GM12878 (cell line): ENCODE data around the gene MOV10L1.

Experiments
- CREM ChIP-seq: IDR thresholded peaks from 2 replicates; pipeline ENCODE4 v1.6.1; 2014; ENCODE audit warnings: antibody characterized with exemption, low read depth
- EZH2 ChIP-seq: IDR thresholded peaks from 2 replicates; pipeline ENCODE4 v1.6.1; 2012; ENCODE audit warnings: low read depth, mild to moderate bottlenecking, control low read depth, inconsistent platforms, low read length, borderline replicate concordance; ENCODE audit not compliant: control insufficient read depth
- HCFC1 ChIP-seq: fragments of 150-350 bp; IDR thresholded peaks from 2 replicates; pipeline ENCODE4 v1.6.1; 2014; ENCODE audit warnings: low read length
- JUNB ChIP-seq: IDR thresholded peaks from 2 replicates; pipeline ENCODE4 v1.6.1; 2016; ENCODE audit warnings: antibody characterized with exemption, mild to moderate bottlenecking
- POLR2A ChIP-seq: IDR thresholded peaks from 2 replicates; pipeline ENCODE4 v1.6.1; 2011; ENCODE audit warnings: low read depth, mild to moderate bottlenecking, low read length
- RFX5 ChIP-seq: IDR thresholded peaks from 2 replicates; pipeline ENCODE4 v1.6.1; 2011; ENCODE audit warnings: low read depth, low read length, improper control_type of control experiment
- TCF7 ChIP-seq: IDR thresholded peaks from 2 replicates; pipeline ENCODE4 v1.6.1; 2014; ENCODE audit warnings: antibody characterized with exemption, borderline replicate concordance
- ZNF217 ChIP-seq: fragments of 450-650 bp; IDR thresholded peaks from 2 replicates; pipeline ENCODE4 v1.6.1; 2017; ENCODE audit warnings: antibody characterized with exemption, mild to moderate bottlenecking
- TF ChIP-seq, protein P1 (sequence below), 3 experiments: IDR thresholded peaks in 2 of 3; conservative IDR thresholded peaks in 1 of 3; 2 replicates each; pipeline ENCODE4 v1.5.1; 2011; ENCODE audit warnings: low read depth in 3 of 3, low read length in 3 of 3, mild to moderate bottlenecking in 3 of 3, control low read depth in 2 of 3, moderate library complexity in 2 of 3, inconsistent platforms in 1 of 3, mixed read lengths in 1 of 3; ENCODE audit not compliant: control insufficient read depth in 2 of 3, insufficient read depth in 1 of 3; ENCODE audit errors: extremely low read depth in 1 of 3
- TF ChIP-seq, protein P2 (sequence below): IDR thresholded peaks from 2 replicates; pipeline ENCODE4 v1.6.1; 2011; ENCODE audit warnings: low read depth, mild to moderate bottlenecking, low read length, moderate library complexity, borderline replicate concordance; ENCODE audit errors: extremely low read depth

DNA sequence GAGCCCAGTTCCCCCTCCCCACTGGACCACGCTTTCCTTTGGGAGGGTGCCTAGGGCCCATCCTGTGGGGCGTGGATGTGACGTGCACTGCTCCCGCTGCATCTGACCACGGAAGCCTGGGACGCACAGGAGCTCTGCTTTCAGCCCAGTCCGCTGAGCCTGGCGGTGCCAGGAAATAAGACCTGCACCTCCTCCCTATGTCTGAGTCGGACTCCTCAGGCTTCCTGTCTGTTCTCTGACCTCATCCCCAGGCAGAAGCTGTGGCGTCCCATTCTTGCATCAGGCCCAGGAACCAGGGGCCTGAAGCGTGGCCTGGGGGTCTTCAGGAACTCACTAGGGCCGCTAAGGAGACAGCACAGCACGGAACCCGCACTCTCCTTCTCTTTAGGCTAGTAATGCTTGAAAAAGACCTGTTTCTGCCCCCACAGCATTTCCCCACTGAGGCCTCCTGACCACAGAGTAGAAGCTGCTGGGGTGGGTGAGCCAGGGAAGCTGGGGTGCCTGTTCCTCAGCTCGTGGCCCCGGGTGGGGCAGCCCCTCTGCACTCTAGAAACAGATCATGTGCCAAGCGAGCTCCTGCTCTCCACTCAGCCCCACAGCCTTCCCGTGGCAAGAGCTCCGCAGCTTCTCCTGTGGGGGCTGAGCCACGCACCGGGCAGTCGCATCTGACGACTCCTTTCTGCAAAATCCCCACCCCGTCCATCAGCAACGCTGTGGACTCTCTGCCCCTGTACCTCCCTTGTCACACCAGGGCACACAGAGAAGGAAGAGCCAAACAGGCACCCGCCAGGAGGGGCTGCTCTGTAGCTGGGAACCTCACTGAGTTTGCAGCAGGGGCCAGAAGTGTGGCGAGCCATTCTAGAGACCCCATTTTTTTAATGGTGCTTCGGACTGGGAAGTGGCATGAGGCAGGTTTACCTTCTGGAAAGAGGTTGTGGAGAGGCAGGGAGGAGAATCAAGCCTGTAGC, 22.6 kb downstream of the MOV10L1 start:
- TF ChIP-seq, protein P1, sequence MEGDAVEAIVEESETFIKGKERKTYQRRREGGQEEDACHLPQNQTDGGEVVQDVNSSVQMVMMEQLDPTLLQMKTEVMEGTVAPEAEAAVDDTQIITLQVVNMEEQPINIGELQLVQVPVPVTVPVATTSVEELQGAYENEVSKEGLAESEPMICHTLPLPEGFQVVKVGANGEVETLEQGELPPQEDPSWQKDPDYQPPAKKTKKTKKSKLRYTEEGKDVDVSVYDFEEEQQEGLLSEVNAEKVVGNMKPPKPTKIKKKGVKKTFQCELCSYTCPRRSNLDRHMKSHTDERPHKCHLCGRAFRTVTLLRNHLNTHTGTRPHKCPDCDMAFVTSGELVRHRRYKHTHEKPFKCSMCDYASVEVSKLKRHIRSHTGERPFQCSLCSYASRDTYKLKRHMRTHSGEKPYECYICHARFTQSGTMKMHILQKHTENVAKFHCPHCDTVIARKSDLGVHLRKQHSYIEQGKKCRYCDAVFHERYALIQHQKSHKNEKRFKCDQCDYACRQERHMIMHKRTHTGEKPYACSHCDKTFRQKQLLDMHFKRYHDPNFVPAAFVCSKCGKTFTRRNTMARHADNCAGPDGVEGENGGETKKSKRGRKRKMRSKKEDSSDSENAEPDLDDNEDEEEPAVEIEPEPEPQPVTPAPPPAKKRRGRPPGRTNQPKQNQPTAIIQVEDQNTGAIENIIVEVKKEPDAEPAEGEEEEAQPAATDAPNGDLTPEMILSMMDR (IDR thresholded peaks at IDR 0.05 in 2 of 3, conservative IDR thresholded peaks at IDR 0.05 in 1 of 3; ENCODE audit: control insufficient read depth in 2 of 3, extremely low read depth in 1 of 3, insufficient read depth in 1 of 3, low read depth in 3 of 3, low read length in 3 of 3) = no peak
- TF ChIP-seq ZNF217 = no peak
- no peak for TF ChIP-seq CREM
- no peak for TF ChIP-seq JUNB
- TF ChIP-seq, protein P2, sequence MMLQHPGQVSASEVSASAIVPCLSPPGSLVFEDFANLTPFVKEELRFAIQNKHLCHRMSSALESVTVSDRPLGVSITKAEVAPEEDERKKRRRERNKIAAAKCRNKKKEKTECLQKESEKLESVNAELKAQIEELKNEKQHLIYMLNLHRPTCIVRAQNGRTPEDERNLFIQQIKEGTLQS = no peak
- TF ChIP-seq EZH2 = no peak
- no peak for TF ChIP-seq POLR2A
- no peak for TF ChIP-seq HCFC1
- TF ChIP-seq TCF7 = no peak
- no peak for TF ChIP-seq RFX5
